HepG2 (cell line): ENCODE data around the gene JPT1. TPM values are rescaled to one million over a fixed set of nuclear protein-coding genes. Genes with fewer than 3 reads are reported as not detected.

ENCODE experiments used
- RAD51 ChIP-seq: fragments of 450-650 bp; IDR thresholded peaks from 2 replicates; pipeline ENCODE4 v1.6.1; 2016; ENCODE audit warnings: borderline replicate concordance
- SRY ChIP-seq: sonication (generic); formaldehyde crosslinking; IDR thresholded peaks from 2 replicates; pipeline ENCODE4 v1.8.0; 2022; ENCODE audit warnings: mild to moderate bottlenecking, missing genetic modification reagents
- ZNF225 ChIP-seq: sonication (generic); formaldehyde crosslinking; IDR thresholded peaks from 2 replicates; pipeline ENCODE4 v1.4.0; 2020; ENCODE audit warnings: mild to moderate bottlenecking, missing genetic modification reagents
- ZNF446 ChIP-seq: sonication (generic); formaldehyde crosslinking; IDR thresholded peaks from 2 replicates; pipeline ENCODE4 v1.5.0; 2020; ENCODE audit warnings: mild to moderate bottlenecking, missing genetic modification reagents
- polyA plus RNA-seq, 8 experiments: library from polyadenylated mRNA; depleted of rRNA in 3 of 8; stranded (reverse) in 7 of 8; unstranded in 1 of 8; fragments of >200 nt; fragmentation: Illumina TruSeq in 4 of 8; extraction: Trizol in 4 of 8; gene quantifications; 2 replicates each; pipeline versions ENCODE4 v1.2.1 to v1.2.3, GENCODE V29; 2011 to 2016; ENCODE audit warnings: low read depth in 4 of 8, missing spikeins in 1 of 8, mixed read lengths in 1 of 8; ENCODE audit not compliant: insufficient read depth in 1 of 8
- total RNA-seq, 5 experiments: library from RNA; depleted of rRNA; stranded (reverse); fragments of >200 nt; fragmentation: Illumina TruSeq; extraction: Trizol; gene quantifications; 2 replicates each; pipeline ENCODE4 v1.2.3, GENCODE V29; 2016; ENCODE audit warnings: low read depth in 1 of 5
- TF ChIP-seq, protein P1 (sequence below): sonication (generic); formaldehyde crosslinking; IDR thresholded peaks from 2 replicates; pipeline ENCODE4 v1.9.0; 2021; ENCODE audit warnings: mild to moderate bottlenecking, missing genetic modification reagents
- TF ChIP-seq, protein P2 (sequence below): sonication (generic); formaldehyde crosslinking; IDR thresholded peaks from 2 replicates; pipeline ENCODE4 v1.4.0; 2020; ENCODE audit warnings: missing genetic modification reagents, mild to moderate bottlenecking, borderline replicate concordance
- TF ChIP-seq, protein P3 (sequence below): sonication (generic); formaldehyde crosslinking; IDR thresholded peaks from 2 replicates; pipeline ENCODE4 v1.9.0; 2021; ENCODE audit warnings: missing genetic modification reagents, borderline replicate concordance

The JPT1 gene
- total and polyA plus RNA-seq, 2 of the 13 experiments (the other 11 are each of a cell fraction or from before 2014, with no cell fraction given) = 43.3 to 256 TPM

DNA sequence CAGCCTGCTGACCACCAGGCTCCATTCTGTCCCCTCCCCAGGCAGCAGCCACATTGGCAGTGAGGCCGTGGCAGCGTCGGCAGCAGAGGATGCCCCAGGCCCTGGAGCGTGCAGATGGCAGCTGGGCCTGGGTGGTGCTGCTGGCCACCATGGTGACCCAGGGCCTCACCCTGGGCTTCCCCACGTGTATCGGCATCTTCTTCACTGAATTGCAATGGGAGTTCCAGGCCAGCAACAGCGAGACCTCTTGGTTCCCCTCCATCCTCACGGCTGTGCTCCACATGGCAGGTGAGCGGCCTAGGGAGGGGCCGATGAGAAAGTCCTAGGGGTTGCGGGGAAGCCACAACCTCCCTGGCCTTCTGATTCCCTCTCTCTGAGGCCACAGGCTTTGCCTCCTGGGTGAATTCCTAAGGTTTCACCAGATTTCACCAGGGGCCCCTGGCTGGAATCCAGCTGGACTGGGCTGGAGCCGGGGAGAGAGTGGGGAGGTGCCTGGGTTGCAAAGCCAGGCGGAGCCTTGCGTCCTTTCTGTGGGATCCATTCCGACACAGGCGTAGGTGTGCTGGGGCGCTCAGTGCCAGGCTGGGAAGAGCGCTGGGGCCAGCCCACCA, 60.7 kb downstream of the JPT1 start (continued):
- TF ChIP-seq, protein P1, sequence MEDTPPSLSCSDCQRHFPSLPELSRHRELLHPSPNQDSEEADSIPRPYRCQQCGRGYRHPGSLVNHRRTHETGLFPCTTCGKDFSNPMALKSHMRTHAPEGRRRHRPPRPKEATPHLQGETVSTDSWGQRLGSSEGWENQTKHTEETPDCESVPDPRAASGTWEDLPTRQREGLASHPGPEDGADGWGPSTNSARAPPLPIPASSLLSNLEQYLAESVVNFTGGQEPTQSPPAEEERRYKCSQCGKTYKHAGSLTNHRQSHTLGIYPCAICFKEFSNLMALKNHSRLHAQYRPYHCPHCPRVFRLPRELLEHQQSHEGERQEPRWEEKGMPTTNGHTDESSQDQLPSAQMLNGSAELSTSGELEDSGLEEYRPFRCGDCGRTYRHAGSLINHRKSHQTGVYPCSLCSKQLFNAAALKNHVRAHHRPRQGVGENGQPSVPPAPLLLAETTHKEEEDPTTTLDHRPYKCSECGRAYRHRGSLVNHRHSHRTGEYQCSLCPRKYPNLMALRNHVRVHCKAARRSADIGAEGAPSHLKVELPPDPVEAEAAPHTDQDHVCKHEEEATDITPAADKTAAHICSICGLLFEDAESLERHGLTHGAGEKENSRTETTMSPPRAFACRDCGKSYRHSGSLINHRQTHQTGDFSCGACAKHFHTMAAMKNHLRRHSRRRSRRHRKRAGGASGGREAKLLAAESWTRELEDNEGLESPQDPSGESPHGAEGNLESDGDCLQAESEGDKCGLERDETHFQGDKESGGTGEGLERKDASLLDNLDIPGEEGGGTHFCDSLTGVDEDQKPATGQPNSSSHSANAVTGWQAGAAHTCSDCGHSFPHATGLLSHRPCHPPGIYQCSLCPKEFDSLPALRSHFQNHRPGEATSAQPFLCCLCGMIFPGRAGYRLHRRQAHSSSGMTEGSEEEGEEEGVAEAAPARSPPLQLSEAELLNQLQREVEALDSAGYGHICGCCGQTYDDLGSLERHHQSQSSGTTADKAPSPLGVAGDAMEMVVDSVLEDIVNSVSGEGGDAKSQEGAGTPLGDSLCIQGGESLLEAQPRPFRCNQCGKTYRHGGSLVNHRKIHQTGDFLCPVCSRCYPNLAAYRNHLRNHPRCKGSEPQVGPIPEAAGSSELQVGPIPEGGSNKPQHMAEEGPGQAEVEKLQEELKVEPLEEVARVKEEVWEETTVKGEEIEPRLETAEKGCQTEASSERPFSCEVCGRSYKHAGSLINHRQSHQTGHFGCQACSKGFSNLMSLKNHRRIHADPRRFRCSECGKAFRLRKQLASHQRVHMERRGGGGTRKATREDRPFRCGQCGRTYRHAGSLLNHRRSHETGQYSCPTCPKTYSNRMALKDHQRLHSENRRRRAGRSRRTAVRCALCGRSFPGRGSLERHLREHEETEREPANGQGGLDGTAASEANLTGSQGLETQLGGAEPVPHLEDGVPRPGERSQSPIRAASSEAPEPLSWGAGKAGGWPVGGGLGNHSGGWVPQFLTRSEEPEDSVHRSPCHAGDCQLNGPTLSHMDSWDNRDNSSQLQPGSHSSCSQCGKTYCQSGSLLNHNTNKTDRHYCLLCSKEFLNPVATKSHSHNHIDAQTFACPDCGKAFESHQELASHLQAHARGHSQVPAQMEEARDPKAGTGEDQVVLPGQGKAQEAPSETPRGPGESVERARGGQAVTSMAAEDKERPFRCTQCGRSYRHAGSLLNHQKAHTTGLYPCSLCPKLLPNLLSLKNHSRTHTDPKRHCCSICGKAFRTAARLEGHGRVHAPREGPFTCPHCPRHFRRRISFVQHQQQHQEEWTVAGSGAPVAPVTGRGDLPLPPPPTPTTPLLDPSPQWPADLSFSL = no peak
- TF ChIP-seq ZNF446 (CRISPR knock-in tag) (no peak), ZNF225 (0 out of 2 replicates have a peak, but pooled peaks have one; percentile 6), RAD51 (no peak), SRY (CRISPR knock-in tag) (no peak)
- TF ChIP-seq, protein P2, sequence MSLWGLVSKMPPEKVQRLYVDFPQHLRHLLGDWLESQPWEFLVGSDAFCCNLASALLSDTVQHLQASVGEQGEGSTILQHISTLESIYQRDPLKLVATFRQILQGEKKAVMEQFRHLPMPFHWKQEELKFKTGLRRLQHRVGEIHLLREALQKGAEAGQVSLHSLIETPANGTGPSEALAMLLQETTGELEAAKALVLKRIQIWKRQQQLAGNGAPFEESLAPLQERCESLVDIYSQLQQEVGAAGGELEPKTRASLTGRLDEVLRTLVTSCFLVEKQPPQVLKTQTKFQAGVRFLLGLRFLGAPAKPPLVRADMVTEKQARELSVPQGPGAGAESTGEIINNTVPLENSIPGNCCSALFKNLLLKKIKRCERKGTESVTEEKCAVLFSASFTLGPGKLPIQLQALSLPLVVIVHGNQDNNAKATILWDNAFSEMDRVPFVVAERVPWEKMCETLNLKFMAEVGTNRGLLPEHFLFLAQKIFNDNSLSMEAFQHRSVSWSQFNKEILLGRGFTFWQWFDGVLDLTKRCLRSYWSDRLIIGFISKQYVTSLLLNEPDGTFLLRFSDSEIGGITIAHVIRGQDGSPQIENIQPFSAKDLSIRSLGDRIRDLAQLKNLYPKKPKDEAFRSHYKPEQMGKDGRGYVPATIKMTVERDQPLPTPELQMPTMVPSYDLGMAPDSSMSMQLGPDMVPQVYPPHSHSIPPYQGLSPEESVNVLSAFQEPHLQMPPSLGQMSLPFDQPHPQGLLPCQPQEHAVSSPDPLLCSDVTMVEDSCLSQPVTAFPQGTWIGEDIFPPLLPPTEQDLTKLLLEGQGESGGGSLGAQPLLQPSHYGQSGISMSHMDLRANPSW = no peak
- TF ChIP-seq, protein P3, sequence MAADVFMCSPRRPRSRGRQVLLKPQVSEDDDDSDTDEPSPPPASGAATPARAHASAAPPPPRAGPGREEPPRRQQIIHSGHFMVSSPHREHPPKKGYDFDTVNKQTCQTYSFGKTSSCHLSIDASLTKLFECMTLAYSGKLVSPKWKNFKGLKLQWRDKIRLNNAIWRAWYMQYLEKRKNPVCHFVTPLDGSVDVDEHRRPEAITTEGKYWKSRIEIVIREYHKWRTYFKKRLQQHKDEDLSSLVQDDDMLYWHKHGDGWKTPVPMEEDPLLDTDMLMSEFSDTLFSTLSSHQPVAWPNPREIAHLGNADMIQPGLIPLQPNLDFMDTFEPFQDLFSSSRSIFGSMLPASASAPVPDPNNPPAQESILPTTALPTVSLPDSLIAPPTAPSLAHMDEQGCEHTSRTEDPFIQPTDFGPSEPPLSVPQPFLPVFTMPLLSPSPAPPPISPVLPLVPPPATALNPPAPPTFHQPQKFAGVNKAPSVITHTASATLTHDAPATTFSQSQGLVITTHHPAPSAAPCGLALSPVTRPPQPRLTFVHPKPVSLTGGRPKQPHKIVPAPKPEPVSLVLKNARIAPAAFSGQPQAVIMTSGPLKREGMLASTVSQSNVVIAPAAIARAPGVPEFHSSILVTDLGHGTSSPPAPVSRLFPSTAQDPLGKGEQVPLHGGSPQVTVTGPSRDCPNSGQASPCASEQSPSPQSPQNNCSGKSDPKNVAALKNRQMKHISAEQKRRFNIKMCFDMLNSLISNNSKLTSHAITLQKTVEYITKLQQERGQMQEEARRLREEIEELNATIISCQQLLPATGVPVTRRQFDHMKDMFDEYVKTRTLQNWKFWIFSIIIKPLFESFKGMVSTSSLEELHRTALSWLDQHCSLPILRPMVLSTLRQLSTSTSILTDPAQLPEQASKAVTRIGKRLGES (CRISPR knock-in tag) = no peak
